LNCAP (cell line): ENCODE measurements around the gene CLIC4.

Experiments
- CTCF ChIP-seq: fragments of 450-650 bp; IDR thresholded peaks from 2 replicates; pipeline ENCODE4 v1.5.1; 2017; ENCODE audit warnings: mild to moderate bottlenecking

Gene CLIC4

DNA sequence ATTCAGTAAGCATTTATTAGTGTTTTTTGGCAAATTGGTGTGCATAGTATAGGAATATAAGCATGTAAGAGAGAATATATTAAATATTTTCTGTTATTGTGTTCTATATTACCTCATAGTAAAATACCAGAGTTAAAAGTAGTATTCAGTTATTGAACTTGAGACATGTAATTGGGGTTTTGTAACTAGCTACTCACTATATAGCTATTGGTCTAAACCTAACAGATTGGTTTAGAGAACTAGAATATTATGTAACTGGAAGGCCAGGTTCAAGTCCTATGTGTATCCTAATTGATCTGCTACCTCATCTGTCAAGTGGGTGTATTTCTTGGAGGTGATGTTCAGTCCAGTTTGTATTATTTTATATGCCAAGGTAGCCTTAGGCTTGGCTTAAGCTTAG lies 26.3 kb downstream of the CLIC4 start:
- no peak for TF ChIP-seq CTCF

GRCh38 chr1:24773618-24774017 lies 28.4 kb downstream of the CLIC4 start:
- TF ChIP-seq CTCF, result no peak

- no peak for TF ChIP-seq CTCF
These were observed 30.1 kb downstream of the CLIC4 start for GRCh38 chr1:24775348-24775747.

DNA sequence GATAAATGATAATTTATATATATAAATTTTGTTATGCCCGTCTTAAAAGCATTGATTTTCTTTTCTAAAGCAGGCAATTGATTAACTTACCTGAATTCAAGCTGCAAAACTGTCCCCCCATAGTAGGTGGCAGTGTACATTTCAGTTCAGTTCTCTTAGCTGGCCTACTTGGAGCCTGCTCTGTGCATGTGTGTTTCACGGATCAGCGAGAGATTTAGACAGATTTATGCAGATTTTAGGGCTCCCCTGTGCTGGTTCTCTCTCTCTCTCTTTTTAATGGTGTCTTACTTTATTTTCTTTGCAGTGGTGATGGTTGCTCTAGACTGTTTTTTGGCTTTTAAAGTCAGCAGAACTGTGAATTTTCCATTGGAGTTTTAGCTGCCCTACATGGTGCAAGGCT lies 30.7 kb downstream of the CLIC4 start:
- TF ChIP-seq CTCF, result no peak

- no peak for TF ChIP-seq CTCF
These were observed 31.6 kb downstream of the CLIC4 start for GRCh38 chr1:24776821-24777220.

- no peak for TF ChIP-seq CTCF
These were observed 32.9 kb downstream of the CLIC4 start for GRCh38 chr1:24778141-24778540.

DNA sequence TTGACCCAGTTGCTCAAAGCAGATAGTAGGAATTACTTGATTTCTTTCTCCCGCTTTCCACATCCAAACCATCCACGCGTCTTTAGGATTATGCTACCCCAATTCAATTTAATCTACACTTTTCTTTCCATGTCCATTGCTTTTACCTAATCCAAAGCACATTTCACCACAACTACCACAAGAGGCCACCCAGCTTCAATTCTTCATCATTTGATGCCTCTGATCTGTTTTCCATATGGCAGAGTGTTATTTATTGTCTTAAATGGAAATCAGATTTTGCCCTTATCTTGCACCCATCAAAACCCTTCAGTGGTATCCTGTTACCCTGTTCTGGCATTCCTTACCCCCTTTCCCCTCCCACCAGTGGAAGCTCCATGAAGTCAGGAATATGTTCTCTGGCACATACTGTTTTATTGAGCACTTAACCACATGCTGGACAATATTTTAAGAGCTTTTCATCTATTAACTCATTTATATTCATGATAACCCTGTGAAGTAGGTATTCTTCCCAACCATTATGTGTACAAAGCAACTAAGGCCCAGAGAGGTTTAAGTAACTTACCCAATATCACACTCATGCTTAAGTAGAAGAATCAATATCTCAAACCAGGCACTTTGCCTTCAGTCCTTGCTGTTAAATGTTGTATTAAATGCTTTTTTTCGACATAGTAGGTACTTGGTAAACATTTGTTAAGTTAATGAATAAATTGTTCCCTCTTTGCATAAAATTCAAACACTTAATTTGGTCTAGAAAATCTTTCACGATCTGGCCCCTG lies 34.6 kb downstream of the CLIC4 start:
- no peak for TF ChIP-seq CTCF

- no peak for TF ChIP-seq CTCF
These were observed 37.4 kb downstream of the CLIC4 start for GRCh38 chr1:24782689-24783088.
